H9 (cell line): ENCODE measurements around the gene CBLIF. TPM values are rescaled to one million over a fixed set of nuclear protein-coding genes. Genes with fewer than 3 reads are reported as not detected.

ENCODE experiments used
- DNase-seq: peaks from one replicate; pipeline ENCODE4 v3.0.0-alpha.2; 2017
- H2AFZ ChIP-seq: one replicate; pipeline ENCODE4 v1.6.1; 2013; ENCODE audit warnings: mild to moderate bottlenecking, low read length, control low read depth, moderate library complexity
- H2AK5ac ChIP-seq: 2 replicates; pipeline ENCODE4 v1.6.1; 2013; ENCODE audit warnings: low read length, control low read depth, mixed read lengths; ENCODE audit not compliant: insufficient read length
- H2BK120ac ChIP-seq: one replicate; pipeline ENCODE4 v1.6.1; 2013; ENCODE audit warnings: low read depth, mild to moderate bottlenecking, low read length, control low read depth, inconsistent platforms; ENCODE audit not compliant: poor library complexity, severe bottlenecking
- H2BK12ac ChIP-seq: 2 replicates; pipeline ENCODE4 v1.6.1; 2013; ENCODE audit warnings: low read length, control low read depth, mixed read lengths, low read depth; ENCODE audit not compliant: insufficient read length
- H2BK15ac ChIP-seq: 2 replicates; pipeline ENCODE4 v1.6.1; 2013; ENCODE audit warnings: low read depth, low read length, control low read depth
- H2BK20ac ChIP-seq: one replicate; pipeline ENCODE4 v1.6.1; 2013; ENCODE audit warnings: low read depth, mild to moderate bottlenecking, low read length, control low read depth, inconsistent platforms; ENCODE audit not compliant: poor library complexity, severe bottlenecking
- H2BK5ac ChIP-seq: 2 replicates; pipeline ENCODE4 v1.6.1; 2013; ENCODE audit warnings: low read length, control low read depth, mixed read lengths; ENCODE audit not compliant: insufficient read length
- H3K14ac ChIP-seq: 2 replicates; pipeline ENCODE4 v1.6.1; 2013; ENCODE audit warnings: low read length, control low read depth; ENCODE audit not compliant: insufficient read depth
- H3K18ac ChIP-seq: 2 replicates; pipeline ENCODE4 v1.6.1; 2013; ENCODE audit warnings: low read depth, mild to moderate bottlenecking, mixed read lengths, low read length, control low read depth; ENCODE audit not compliant: insufficient read length
- H3K23ac ChIP-seq: 2 replicates; pipeline ENCODE4 v1.6.1; 2013; ENCODE audit warnings: low read length, control low read depth, mixed read lengths, low read depth; ENCODE audit not compliant: insufficient read length
- H3K23me2 ChIP-seq: 2 replicates; pipeline ENCODE4 v1.6.1; 2013; ENCODE audit warnings: low read depth, mild to moderate bottlenecking, mixed read lengths, low read length, control low read depth; ENCODE audit not compliant: insufficient read length, poor library complexity, severe bottlenecking
- H3K27ac ChIP-seq: 2 replicates; pipeline ENCODE4 v1.5.1; 2013; ENCODE audit warnings: low read length, control low read depth, mixed read lengths, low read depth; ENCODE audit not compliant: insufficient read length
- H3K27me3 ChIP-seq: 2 replicates; pipeline ENCODE4 v1.6.1; 2013; ENCODE audit warnings: low read length, control low read depth, inconsistent platforms; ENCODE audit not compliant: insufficient read depth
- H3K4ac ChIP-seq: 2 replicates; pipeline ENCODE4 v1.6.1; 2013; ENCODE audit warnings: low read depth, mild to moderate bottlenecking, control low read depth, inconsistent platforms, low read length, moderate library complexity
- H3K4me1 ChIP-seq: 2 replicates; pipeline ENCODE4 v1.6.1; 2013; ENCODE audit warnings: low read length, control low read depth, inconsistent platforms; ENCODE audit not compliant: insufficient read depth
- H3K4me2 ChIP-seq: 2 replicates; pipeline ENCODE4 v1.6.1; 2013; ENCODE audit warnings: low read length, control low read depth, mixed read lengths; ENCODE audit not compliant: insufficient read length, insufficient read depth
- H3K56ac ChIP-seq: 2 replicates; pipeline ENCODE4 v1.6.1; 2013; ENCODE audit warnings: low read depth, mild to moderate bottlenecking, mixed read lengths, low read length, control low read depth; ENCODE audit not compliant: insufficient read length
- H3K79me1 ChIP-seq: 2 replicates; pipeline ENCODE4 v1.6.1; 2013; ENCODE audit warnings: low read depth, mild to moderate bottlenecking, moderate library complexity, low read length, control low read depth, inconsistent platforms; ENCODE audit not compliant: insufficient read depth, poor library complexity, severe bottlenecking
- H3K79me2 ChIP-seq: 2 replicates; pipeline ENCODE4 v1.6.1; 2013; ENCODE audit warnings: low read length, control low read depth, inconsistent platforms; ENCODE audit not compliant: insufficient read depth
- H3K9ac ChIP-seq: 2 replicates; pipeline ENCODE4 v1.6.1; 2013; ENCODE audit warnings: low read length, control low read depth, mixed read lengths; ENCODE audit not compliant: insufficient read length; ENCODE audit errors: extremely low read depth
- H3K9me3 ChIP-seq: one replicate; pipeline ENCODE4 v1.6.1; 2013; ENCODE audit warnings: low read depth, low read length, inconsistent platforms; ENCODE audit not compliant: control insufficient read depth
- H3T11ph ChIP-seq: one replicate; pipeline ENCODE4 v1.6.1; 2013; ENCODE audit warnings: mild to moderate bottlenecking, low read length, control low read depth, inconsistent platforms
- H4K20me1 ChIP-seq: one replicate; pipeline ENCODE4 v1.6.1; 2013; ENCODE audit not compliant: control insufficient read depth, insufficient read length, insufficient read depth
- H4K5ac ChIP-seq: 2 replicates; pipeline ENCODE4 v1.6.1; 2013; ENCODE audit warnings: low read depth, mild to moderate bottlenecking, mixed read lengths, low read length, control low read depth; ENCODE audit not compliant: insufficient read length
- H4K8ac ChIP-seq: replicated peaks from 2 replicates; pipeline ENCODE4 v1.6.1; 2013; ENCODE audit warnings: low read length, control low read depth, mixed read lengths, low read depth; ENCODE audit not compliant: insufficient read length
- H4K91ac ChIP-seq: 2 replicates; pipeline ENCODE4 v1.6.1; 2013; ENCODE audit warnings: low read depth, mild to moderate bottlenecking, moderate library complexity, mixed read lengths, low read length, control low read depth; ENCODE audit not compliant: insufficient read length
- H3K27ac Mint-ChIP-seq, 3 experiments: 2 replicates in 2 of 3; 3 replicates in 1 of 3; pipeline ENCODE4 v1.8.0; 2020 to 2021; ENCODE audit warnings: mixed read lengths in 3 of 3, mild to moderate bottlenecking in 1 of 3, moderate library complexity in 1 of 3
- H3K27me3 Mint-ChIP-seq: 2 replicates; pipeline ENCODE4 v1.8.0; 2021; ENCODE audit warnings: low read depth, mild to moderate bottlenecking, moderate library complexity, mixed read lengths
- H3K36me3 Mint-ChIP-seq, 3 experiments: 2 replicates in 2 of 3; 3 replicates in 1 of 3; pipeline ENCODE4 v1.8.0; 2020 to 2021; ENCODE audit warnings: low read depth in 3 of 3, mixed read lengths in 3 of 3; ENCODE audit not compliant: insufficient read depth in 1 of 3
- H3K4me1 Mint-ChIP-seq, 2 experiments: 2 replicates each; pipeline ENCODE4 v1.8.0; 2020; ENCODE audit warnings: mixed read lengths in 2 of 2
- H3K4me3 Mint-ChIP-seq, 2 experiments: 2 replicates in 1 of 2; 3 replicates in 1 of 2; pipeline ENCODE4 v1.8.0; 2020 to 2021; ENCODE audit warnings: mild to moderate bottlenecking in 2 of 2, mixed read lengths in 2 of 2, moderate library complexity in 1 of 2
- H3K9me3 Mint-ChIP-seq, 2 experiments: 2 replicates in 1 of 2; 3 replicates in 1 of 2; pipeline ENCODE4 v1.8.0; 2020; ENCODE audit warnings: mild to moderate bottlenecking in 2 of 2, mixed read lengths in 2 of 2, moderate library complexity in 1 of 2
- CTCF ChIP-seq: fragments of 200-600 bp; sonication (generic); conservative IDR thresholded peaks from 3 replicates; pipeline ENCODE4 v1.8.0; 2021; ENCODE audit warnings: antibody characterized with exemption, mild to moderate bottlenecking
- WGBS: extraction: QIAGEN DNeasy Blood & Tissue Kit; methylation state at CpG from one replicate; pipeline ENCODE4 v1.1.7; 2013; ENCODE audit warnings: missing lambda C conversion rate, low lambda C conversion rate, mixed read lengths; ENCODE audit not compliant: insufficient read length; ENCODE audit errors: extremely low coverage; 5-methylcytosine and 5-hydroxymethylcytosine counted together
- total RNA-seq: library from RNA; stranded (reverse); gene quantifications from 2 replicates; pipeline ENCODE4 v1.2.1, GENCODE V29; 2021

CBLIF gene
- total RNA-seq, 1 experiment from 2014 or later: not detected

DNA sequence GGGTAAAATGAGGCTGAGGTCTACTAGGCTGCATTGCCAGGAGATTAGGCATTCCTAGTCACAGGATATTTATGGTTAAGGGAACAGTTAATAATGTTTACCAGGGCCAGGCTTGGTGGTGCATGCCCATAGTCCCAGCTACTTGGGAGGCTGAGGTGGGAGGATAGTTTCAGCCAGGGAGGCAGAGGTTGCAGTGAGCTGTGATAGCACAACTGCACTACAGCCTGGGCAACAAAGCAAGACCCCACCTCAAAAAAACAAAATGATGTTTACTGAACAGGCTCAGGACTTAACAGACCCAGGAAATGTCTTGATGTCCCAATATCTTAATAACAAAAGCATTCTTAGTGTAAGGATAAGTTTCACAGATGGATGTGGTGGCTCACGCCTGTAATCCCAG lies 31.9 kb downstream of the CBLIF start:
- WGBS: no CpG with 5 or more reads among the region's 1 CpG

More for the DNA sequence above, 31.9 kb downstream of the CBLIF start:
- TF ChIP-seq CTCF: no peak
- Histone ChIP-seq H3K27me3 (no peaks in the 10 kb centered on the region), H2BK120ac (no peak overlapping the region), H3K4me2 (no peak overlapping the region), H2BK15ac (no peak overlapping the region), H3K4ac (no peak overlapping the region), H4K20me1 (no peaks in the 10 kb centered on the region), H4K5ac (no peak overlapping the region), H2AK5ac (no peak overlapping the region), H3K14ac (no peak overlapping the region), H3K56ac (no peak overlapping the region), H3K23ac (no peak overlapping the region), H4K91ac (no peak overlapping the region), H4K8ac (no peak overlapping the region), H3K23me2 (peaks cover 4% of the 10 kb centered on the region), H3K79me1 (no peaks in the 10 kb centered on the region), H2AFZ (no peak overlapping the region), H3K9me3 (no peaks in the 10 kb centered on the region), H3K27ac (no peak overlapping the region), H2BK5ac (no peak overlapping the region), H3K18ac (no peak overlapping the region), H3K4me1 (peaks cover 4% of the 10 kb centered on the region; the same call in 1 of the 2 replicates), H2BK20ac (no peak overlapping the region), H3K9ac (no peak overlapping the region), H3T11ph (no peak overlapping the region), H3K79me2 (no peaks in the 10 kb centered on the region), H2BK12ac (no peak overlapping the region)
- Mint-ChIP-seq H3K36me3 (peaks cover 3 to 10% (median 4%) of the 10 kb centered on the region in 3 experiments; a peak in 6 of 7 replicates), H3K4me3 (no peak overlapping the region), H3K9me3 (no peaks in the 10 kb centered on the region), H3K27ac (no peak overlapping the region; a peak in 1 of 7 replicates), H3K4me1 (peaks cover 56 to 57% of the 10 kb centered on the region in 2 experiments), H3K27me3 (no peaks in the 10 kb centered on the region)
- no peak for DNase-seq
